GM19043 (cell line): ENCODE measurements around the gene NOX4.
"Not testable (repeated sequence)": the region's sequence is repeated elsewhere in the genome, so short reads cannot be mapped to it uniquely, and the experiment has no call there.

Source experiments
- ATAC-seq: cut with Tn5 transposase; IDR thresholded peaks from one replicate; pipeline ENCODE4 v1.9.1; 2021; ENCODE audit warnings: low read depth; ENCODE audit not compliant: unreplicated experiment

Gene NOX4

DNA sequence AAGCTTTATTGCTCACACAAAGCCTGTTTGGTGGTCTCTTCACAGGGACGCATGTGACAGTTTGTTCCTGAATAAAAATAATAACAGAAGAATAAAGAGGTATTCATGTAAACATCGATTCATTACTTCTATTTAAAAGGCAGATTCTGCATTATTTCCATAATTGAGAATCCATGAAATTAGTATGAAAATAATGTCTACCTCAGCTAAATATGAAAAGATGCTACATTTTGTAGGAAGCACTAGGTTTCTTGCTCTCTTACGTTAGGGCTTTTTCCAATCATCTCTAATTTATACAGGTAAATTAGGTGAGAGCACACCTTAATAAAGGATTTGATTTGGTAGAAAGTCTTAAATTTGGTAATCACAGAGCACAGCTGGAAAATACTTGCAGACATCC is 103.7 kb downstream of the NOX4 start:
- not testable (repeated sequence) for ATAC-seq

DNA sequence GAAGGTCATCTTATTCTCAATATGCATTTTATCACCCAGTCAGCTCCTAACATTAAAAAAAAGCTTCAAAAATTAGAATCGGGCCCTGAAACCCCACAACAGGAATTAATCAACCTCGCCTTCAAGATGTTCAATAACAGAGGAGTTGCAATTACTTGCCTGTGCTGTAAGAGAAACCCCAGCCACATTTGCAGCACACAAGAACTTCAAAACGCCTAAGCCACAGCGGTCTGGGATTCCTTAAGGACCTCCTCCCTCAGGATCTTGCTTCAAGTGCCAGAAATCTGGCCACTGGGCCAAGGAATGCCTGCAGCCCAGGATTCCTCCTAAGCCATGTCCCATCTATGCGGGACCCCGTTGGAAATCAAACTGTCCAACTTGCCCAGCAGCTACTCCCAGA is 108.2 kb downstream of the NOX4 start:
- not testable (repeated sequence) for ATAC-seq

DNA sequence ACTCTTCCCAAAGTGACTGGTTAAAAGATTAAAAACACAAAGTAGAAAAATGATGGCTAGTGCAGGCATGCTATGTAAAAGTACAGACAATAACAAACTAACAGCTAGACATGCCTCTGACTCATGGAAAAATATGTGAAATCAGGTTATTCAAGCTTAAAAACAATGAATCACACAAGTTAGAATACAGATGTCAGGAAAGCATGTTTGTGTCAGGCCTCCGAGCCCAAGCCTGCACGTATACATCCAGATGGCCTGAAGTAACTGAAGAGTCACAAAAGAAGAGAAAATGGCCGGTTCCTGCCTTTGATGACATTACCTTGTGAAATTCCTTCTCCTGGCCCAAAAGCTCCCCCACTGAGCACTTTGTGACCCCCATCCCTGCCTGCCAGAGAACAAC is 110.1 kb downstream of the NOX4 start:
- no peak for ATAC-seq

DNA sequence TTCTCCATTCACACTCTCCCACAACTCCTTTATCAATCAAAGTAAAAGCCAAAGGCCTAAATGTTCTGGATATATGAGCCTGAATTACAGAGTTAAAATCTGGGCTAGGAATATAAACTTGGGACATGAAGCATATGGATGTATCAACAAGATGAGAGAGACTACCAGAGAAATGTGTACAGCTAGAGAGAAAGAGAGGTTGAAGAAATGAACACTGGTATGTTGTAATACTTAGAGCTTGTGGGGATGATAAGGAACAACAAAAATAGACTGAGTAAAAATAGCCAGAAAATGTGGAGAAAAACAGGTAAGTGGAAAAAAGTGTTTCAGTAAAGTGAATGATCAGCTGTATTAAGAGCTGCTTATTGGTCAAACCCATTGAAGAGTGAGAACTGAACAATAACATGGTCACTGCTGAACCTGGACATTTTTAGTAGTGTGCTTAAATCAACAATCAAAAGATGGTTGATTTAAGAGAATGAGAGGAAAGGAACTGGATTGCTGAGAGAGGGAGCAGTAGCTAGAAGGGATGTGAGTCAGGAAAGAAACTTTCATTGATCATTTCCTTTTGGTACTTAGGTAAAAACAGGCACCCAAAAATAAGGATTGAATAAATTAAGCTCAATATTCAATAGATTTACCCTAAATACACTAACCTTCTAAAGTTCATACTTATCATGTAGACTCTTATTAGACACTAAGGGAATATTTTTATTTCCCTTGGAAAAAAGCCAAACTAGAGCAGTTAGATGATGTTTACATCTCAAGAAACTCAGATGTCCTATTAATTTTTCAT is 111.0 kb downstream of the NOX4 start:
- not testable (repeated sequence) for ATAC-seq

DNA sequence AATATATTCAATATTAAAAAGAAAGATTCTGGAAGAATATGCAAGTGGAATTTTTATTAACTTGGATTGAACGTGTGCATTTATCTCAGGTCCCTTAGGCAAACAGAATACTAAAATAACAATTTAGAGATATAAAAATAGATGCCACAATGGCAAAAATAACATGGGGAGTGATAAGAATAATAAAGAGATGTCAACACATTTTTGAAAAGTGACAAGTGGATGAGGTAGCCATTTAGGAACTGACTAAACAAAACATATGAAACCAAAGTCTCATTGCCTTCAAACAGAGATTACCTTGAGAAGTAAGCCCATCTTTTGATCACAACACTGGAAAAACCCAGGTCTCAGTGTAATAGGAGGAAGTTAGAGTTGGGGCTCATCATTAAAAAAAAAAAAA is 112.2 kb downstream of the NOX4 start:
- ATAC-seq, result not testable (repeated sequence)

DNA sequence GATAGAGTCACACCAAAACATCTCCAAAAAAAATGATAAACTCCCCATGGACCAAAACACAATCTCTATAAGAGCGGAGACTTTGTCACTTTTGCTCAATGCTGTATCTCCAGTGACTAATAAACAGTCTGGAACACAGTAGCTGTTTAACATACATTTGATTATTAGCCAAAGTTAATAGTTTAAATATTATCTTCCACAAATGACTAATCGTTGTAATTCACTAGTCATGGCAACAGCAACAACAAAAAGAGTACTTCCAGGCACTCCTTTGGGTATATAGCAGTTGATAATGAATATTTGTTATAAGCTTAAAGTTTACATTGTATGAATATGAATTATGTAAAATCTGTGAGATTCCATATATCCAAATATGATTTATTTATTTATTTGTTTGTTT is 121.8 kb downstream of the NOX4 start:
- ATAC-seq, result not testable (repeated sequence)

DNA sequence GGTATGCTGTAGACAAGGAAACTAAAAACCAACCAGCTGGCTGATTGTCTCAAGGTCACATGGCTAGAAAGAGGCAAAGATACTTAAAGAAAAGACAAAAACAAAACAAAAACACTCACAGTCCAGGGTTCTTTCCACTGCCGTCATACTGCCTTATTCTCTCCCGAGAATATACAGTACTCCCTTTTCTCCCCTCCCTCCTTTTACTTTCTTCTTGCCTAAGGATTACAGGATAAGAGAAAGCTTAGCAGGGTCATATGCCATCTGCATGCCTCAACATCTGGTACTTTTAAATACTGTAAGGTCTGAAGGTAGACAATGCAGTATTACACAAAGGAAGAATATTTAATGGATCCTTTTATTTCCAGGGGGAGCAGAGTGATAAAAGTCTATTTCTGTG is 126.3 kb downstream of the NOX4 start:
- ATAC-seq, result not testable (repeated sequence)

DNA sequence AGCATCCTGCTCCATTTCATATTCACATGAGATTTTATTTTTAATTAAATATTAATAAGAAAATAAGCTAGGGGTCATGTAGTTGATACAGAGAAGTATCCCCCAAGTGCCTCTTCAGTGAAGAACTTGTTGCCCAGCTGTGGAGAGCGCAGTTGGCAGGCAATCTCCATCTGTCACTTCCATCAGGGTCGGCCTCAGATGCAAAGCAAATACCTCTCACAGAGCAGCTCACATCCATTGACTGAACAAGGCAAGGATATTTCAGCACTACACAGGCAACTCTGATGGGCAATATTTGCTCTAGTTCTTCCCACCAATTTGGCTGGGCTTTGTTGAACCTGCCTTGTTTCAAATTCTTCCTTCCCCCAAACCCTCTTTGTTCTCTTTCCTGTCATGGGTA is 129.4 kb downstream of the NOX4 start:
- ATAC-seq, result no peak

DNA sequence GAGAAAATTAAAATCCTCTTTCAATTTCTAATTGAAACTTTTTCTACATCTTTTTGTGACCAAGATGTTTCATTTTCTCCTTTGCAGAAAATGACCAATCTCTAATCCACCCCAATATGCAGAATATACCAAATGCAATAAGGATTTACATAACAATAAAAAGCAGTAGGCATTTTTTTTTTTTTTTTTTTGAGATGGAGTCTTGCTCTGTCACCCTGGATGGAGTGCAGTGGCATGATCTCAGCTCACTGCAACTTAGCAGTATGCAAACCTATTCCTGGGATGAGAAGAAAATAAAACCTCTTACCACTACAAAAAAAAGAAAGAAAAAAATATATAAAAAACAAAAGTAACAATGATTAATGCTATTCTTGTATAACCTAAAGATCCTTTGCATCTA is 132.0 kb downstream of the NOX4 start:
- ATAC-seq, result not testable (repeated sequence)

DNA sequence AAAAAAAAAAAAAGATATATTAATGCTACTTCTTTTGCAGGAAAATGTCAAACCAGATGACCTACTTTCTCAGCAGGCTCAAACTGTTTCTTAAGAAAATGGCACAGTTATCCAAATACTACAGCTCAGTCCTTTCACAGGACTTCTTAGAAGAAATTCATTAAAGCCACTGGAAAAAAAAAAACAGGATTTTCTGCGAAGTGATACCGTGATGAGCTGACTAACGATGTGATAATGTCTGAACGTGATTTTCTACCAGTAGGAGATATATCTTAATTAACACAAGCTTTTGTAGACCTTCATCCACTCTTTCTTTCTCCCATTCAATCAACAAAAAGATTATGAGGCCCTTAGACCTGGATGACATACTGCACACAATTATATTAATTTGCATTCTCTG is 132.4 kb downstream of the NOX4 start:
- no peak for ATAC-seq

DNA sequence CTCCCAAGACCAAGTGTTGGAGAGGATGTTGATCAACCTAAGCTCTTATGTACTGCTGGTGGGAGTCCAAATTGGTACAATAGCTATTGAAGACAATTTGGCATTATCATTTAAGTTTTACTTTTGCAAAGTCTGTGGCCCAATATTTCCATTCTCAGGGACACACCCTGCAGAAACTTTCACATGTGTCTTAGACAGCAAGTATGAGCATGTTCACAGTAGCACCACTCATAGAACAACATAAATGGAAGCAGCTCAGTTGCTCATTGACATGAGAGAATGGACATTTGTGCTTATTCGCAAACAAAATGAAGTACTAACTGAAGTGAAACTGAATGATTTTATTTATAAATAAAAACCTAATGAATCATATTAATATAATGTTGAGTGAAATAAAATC is 135.5 kb downstream of the NOX4 start:
- no peak for ATAC-seq

DNA sequence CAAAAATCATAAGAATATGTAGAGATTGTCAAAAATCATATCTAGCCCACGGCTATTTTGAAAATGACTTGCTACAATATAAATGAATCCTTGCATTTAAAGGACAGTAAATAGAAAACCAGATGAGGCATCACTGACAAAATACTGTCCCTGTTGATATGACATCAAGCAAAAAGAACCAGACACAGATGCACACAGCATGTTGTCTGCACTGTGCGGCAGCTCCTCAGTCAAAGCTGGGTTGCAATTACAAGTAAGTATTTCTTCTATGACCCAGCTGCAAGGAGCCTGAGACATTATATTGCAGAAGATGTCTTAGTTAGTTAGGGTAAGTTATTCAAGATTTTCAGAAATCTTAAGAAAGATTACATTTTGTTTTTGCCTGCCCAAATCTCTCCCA is 136.7 kb downstream of the NOX4 start:
- not testable (repeated sequence) for ATAC-seq

DNA sequence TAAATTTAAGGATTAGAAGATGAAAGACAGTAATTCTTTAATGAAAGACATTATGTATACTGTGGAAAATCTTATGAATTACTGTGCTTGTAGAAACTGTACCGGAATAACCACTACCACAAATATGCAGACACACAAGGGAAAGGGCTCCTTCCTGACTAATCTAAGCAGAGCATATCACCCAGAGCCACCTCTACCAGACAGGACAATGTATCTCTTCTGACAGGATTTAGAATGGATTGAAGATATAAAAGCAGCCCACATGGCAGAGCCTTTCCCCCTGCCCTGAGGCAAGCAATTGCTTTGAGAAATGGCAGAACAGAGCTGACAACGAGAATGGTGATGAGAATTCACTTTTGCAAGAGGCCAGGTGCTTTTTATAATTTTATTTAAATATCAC is 144.1 kb downstream of the NOX4 start:
- ATAC-seq, result no peak

DNA sequence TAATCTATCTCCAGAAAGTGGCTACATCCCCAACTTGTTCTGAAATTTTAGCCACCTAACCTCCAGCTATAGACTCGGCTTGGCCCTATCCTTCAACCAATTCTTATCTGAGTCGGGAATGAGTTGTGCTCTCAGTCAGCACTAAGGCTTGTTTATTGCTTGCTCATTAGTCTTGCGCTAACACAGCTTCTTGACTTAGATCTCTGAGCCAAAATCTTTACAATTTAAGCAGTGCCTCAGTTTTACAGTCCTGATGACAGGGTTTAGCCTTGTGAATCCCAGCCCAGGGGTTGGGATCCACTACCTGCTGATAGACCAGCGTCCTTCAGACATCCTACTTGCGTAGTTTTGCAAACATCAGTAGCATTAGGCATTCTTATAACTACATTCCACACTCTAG is 144.6 kb downstream of the NOX4 start:
- ATAC-seq, result no peak

DNA sequence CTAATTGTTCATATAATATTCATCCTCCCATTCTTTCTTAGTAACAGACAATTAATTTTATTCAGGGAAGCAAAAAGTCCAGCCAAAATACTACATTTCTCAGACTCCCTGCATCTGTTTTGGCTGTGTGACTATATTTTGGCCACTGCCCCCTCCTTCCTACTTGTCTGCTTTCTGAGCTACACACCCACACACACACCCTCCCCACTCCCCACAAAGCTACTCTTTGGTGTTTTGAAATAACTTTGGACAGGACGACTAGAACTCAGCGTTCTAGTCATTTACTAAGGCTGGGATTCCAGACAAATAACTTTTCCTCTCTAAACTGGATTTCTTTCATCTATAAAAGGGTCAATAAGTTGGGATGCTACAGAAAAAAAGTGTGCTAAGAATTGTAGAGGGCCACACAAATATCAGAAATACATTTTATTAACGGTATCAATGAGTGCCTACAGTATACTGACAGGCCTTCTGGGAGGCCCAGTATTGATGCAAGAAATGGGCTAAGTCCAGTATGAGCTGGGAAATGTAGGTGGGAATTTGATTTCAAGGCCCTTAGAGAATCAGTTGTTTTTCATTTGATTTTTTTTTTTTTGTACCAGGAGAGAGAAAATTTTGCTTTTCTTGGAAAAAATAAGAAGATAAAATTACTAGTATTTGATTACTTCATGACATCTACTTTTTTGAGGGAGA is 148.1 kb downstream of the NOX4 start:
- ATAC-seq, result not testable (repeated sequence)

DNA sequence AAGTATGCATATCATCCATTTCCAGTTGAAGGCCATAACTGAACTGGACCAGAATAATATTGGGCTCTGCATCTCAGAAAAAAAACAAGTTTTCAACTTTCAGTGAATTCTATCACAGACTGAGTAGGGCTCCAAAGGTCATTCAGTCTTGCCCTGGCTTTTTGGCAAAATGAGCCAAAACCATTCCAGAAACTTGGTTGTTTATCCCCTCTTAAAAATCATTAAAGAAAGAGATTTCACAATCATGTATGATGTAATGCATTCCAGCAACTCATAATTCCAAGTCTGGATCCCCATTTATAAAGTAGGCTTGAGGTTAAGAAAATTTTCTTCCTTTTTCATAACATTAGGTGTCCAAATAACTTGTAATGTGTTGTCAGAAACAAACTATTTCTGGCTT is 150.7 kb downstream of the NOX4 start:
- ATAC-seq, result not testable (repeated sequence)

DNA sequence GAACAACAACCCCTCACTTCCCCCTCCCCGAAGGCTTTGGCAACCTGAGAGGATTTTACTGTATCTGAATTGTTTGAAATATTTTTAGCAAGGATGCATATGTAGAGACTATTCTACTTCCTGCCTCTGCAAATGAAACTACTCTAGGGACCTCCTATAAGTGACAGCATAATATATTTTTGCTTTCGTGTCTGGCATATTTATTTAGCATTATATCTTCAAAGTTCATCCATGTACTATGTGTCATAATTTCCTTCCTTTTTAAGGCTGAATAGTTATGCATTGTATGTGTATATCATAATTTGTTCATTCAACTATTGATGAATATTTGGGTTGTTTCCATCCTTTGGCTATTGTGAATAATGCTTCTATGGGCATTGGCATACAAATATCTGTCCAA is 153.1 kb downstream of the NOX4 start:
- not testable (repeated sequence) for ATAC-seq

DNA sequence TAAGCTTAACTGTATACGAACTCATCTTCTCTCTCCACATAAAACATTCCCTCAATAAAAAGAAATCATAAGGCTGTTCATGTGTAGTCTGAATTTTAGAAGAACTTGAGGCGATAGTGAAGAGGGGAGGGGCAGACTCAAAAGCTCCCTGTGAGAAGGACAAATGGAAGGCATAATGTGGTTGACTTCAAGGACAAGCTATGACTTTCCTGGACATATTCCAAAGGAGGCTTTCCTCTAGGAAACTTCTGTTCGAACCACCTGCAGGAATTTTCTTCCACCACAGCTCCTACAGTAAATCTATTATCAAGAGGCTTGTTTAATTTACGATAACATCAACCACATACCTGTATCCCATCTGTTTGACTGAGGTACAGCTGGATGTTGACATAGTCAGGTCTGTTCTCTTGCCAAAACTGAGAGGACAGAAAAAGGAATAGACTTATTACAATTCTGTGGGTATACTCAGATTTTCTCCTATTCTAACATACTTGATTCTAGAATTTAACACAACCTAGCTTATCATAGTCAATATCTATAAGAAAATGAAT is 154.0 kb downstream of the NOX4 start:
- not testable (repeated sequence) for ATAC-seq

DNA sequence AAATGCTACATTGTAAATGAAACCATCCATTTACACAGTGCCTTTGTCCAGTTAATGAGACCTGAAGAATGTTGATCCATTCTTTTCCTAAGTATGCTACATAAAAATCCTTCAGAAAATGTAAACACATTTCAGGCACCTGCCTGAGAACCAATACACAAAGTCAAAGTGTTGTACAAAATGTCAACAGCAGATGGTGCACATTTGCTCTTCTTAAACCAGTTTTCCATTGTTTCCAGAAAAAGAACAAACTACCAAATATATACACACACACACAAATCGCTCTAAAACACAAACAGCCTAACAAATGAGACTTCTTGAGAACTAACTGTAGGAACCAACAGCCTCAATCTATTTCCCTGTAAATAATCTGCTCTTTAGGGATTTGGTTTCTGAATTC is 157.5 kb downstream of the NOX4 start:
- ATAC-seq, result not testable (repeated sequence)

DNA sequence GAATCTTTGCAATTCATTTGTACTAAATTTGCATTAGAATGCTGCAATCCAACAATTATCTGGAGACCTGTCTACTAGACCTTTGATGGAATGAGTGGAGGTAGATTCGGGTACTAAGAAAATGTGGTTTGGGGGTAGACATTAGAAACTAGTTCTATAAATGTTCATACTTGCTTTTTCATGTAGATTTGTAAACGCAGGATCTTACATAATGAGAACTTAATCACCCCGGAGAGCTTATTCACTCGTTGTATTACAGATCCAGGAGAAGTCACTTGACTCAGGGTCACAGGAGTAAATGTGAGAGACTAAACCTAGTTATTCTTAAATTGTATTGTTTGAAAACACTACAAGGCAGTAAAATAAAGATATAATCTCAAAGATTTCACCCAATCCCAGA is 159.2 kb downstream of the NOX4 start:
- not testable (repeated sequence) for ATAC-seq

DNA sequence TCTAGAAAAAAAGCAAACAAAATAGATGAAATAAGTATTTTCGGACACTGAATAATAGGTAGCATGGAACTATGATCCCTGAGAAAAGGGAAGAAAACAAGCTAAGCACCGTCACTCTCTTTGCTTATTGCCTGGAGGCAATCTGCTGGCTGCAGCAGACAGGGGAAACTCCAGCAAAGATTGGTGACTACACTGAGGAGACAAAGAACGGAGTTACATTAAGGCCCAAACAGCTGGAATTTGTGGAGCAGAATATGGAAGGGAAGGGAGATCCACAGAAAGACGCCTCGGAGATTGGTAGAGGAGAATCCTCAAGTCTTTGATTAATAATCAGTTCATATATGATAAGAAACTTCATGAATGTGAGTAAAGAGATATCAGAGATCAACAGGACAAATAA is 163.3 kb downstream of the NOX4 start:
- no peak for ATAC-seq

DNA sequence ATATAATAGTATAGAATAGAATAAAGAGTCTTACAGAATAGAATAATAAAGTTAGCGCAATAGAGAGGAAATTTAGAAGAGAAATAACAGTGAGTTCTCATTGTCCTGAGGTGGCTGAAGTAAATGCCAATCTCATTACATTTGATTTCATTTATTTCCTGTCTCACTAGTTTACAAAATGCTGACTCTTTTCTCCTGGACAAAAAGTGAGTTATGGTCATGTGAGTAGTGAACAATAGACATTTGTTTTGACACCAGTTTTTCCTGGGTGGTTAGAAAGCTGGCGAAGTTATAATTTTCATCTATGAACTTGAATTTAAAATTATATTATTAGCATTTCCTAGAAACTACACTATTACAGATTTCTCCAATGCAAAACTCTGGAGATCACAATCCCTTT is 169.8 kb downstream of the NOX4 start:
- no peak for ATAC-seq
